WTC11 (cell line): ENCODE measurements around the gene CBLB.

Experiments used
- ATF1 ChIP-seq: sonication (generic); formaldehyde crosslinking; IDR thresholded peaks from 2 replicates; pipeline ENCODE4 v1.8.1; 2023; ENCODE audit warnings: mild to moderate bottlenecking, moderate library complexity, missing genetic modification reagents
- CTCF ChIP-seq: fragments of 200-600 bp; IDR thresholded peaks from 2 replicates; pipeline ENCODE4 v1.8.0; 2022; ENCODE audit warnings: antibody characterized with exemption
- IRF1 ChIP-seq: sonication (generic); formaldehyde crosslinking; IDR thresholded peaks from 2 replicates; pipeline ENCODE4 v1.8.0; 2023; ENCODE audit warnings: missing genetic modification reagents
- KAT7 ChIP-seq: sonication (generic); formaldehyde crosslinking; IDR thresholded peaks from 2 replicates; pipeline ENCODE4 v1.8.1; 2023; ENCODE audit warnings: missing genetic modification reagents, mild to moderate bottlenecking, borderline replicate concordance
- MAX ChIP-seq: sonication (generic); formaldehyde crosslinking; IDR thresholded peaks from 2 replicates; pipeline ENCODE4 v1.8.0; 2022; ENCODE audit warnings: mild to moderate bottlenecking, missing genetic modification reagents
- RELA ChIP-seq: sonication (generic); formaldehyde crosslinking; IDR thresholded peaks from 2 replicates; pipeline ENCODE4 v1.8.1; 2022; ENCODE audit warnings: missing genetic modification reagents, mild to moderate bottlenecking, borderline replicate concordance
- USF2 ChIP-seq: sonication (generic); formaldehyde crosslinking; IDR thresholded peaks from 2 replicates; pipeline ENCODE4 v1.8.1; 2023; ENCODE audit warnings: mild to moderate bottlenecking, missing genetic modification reagents, moderate library complexity

- no peak for TF ChIP-seq RELA (CRISPR knock-in tag)
- no peak for TF ChIP-seq USF2
- no peak for TF ChIP-seq CTCF
- TF ChIP-seq IRF1 (CRISPR knock-in tag): no peak
- no peak for TF ChIP-seq MAX (CRISPR knock-in tag)
- TF ChIP-seq KAT7 (CRISPR knock-in tag): no peak
- TF ChIP-seq ATF1: no peak
Measured at GRCh38 chr3:105916767-105917166, 48.0 kb upstream of the CBLB start.
